Naive thymus-derived CD4-positive, alpha-beta T cell (primary cell): Measurements from ENCODE around the gene NDUFB1. TPM values are rescaled to one million over a fixed set of nuclear protein-coding genes. Genes with fewer than 3 reads are reported as not detected.

Source experiments
- ATAC-seq: fragments of 150-1000 bp; cut with Tn5 transposase; 2 replicates; pipeline ENCODE4 v1.10.0; 2021; ENCODE audit warnings: mild to moderate bottlenecking, moderate library complexity
- CTCF ChIA-PET: fragments of 350-600 bp; sonication (Branson Sonifier 250); formaldehyde crosslinking; loops from one replicate; lab custom pipeline; 2021; ENCODE audit warnings: antibody characterized with exemption; lab: Charles Lee
- POLR2A ChIA-PET: fragments of 350-600 bp; sonication (Branson Sonifier 250); formaldehyde crosslinking; loops from one replicate; lab custom pipeline; 2021; ENCODE audit warnings: antibody characterized with exemption, inconsistent platforms; lab: Charles Lee
- DNase-seq, 9 donors: peaks; one replicate each; pipeline versions ENCODE4 v3.0.0 to v3.0.0-alpha.2; 2020 to 2022; ENCODE audit warnings: mixed read lengths in 1 of 9
- H3K27ac ChIP-seq: one replicate; pipeline ENCODE4 v1.7.0; 2013; ENCODE audit warnings: mild to moderate bottlenecking, low read depth, low read length, moderate library complexity
- H3K27me3 ChIP-seq, 2 donors: one replicate each; pipeline ENCODE4 v1.7.0; 2013; ENCODE audit warnings: low read length in 2 of 2, mild to moderate bottlenecking in 2 of 2, moderate library complexity in 2 of 2; ENCODE audit not compliant: control insufficient read depth in 2 of 2, insufficient read depth in 2 of 2
- H3K36me3 ChIP-seq, 3 experiments: 1 replicate in 2 of 3; 2 replicates in 1 of 3; pipeline ENCODE4 v1.7.0; 2013; ENCODE audit warnings: low read length in 3 of 3, mild to moderate bottlenecking in 3 of 3, moderate library complexity in 1 of 3; ENCODE audit not compliant: insufficient read depth in 3 of 3, control insufficient read depth in 2 of 3
- H3K4me1 ChIP-seq, 2 donors: one replicate each; pipeline ENCODE4 v1.7.0; 2013; ENCODE audit warnings: low read length in 2 of 2, mild to moderate bottlenecking in 2 of 2, moderate library complexity in 1 of 2; ENCODE audit not compliant: control insufficient read depth in 2 of 2, insufficient read depth in 2 of 2
- H3K4me3 ChIP-seq: 2 replicates; pipeline ENCODE4 v1.7.0; 2013; ENCODE audit warnings: mild to moderate bottlenecking, low read length
- H3K9me3 ChIP-seq, 3 experiments: 1 replicate in 2 of 3; 2 replicates in 1 of 3; pipeline ENCODE4 v1.7.0; 2013; ENCODE audit warnings: low read length in 3 of 3; ENCODE audit not compliant: control insufficient read depth in 2 of 3
- H3K27ac Mint-ChIP-seq, 9 donors: one replicate each; pipeline ENCODE4 v1.8.0; 2020 to 2022; ENCODE audit warnings: mixed read lengths in 9 of 9, mild to moderate bottlenecking in 8 of 9, moderate library complexity in 5 of 9, inconsistent platforms in 2 of 9
- H3K27me3 Mint-ChIP-seq, 5 donors: one replicate each; pipeline ENCODE4 v1.8.0; 2021 to 2022; ENCODE audit warnings: mixed read lengths in 5 of 5, mild to moderate bottlenecking in 1 of 5
- H3K36me3 Mint-ChIP-seq, 5 donors: one replicate each; pipeline ENCODE4 v1.8.0; 2020 to 2022; ENCODE audit warnings: mixed read lengths in 5 of 5, mild to moderate bottlenecking in 3 of 5, inconsistent platforms in 1 of 5
- H3K4me1 Mint-ChIP-seq, 7 donors: one replicate each; pipeline ENCODE4 v1.8.0; 2020 to 2022; ENCODE audit warnings: mixed read lengths in 7 of 7, mild to moderate bottlenecking in 3 of 7, inconsistent platforms in 1 of 7
- H3K4me3 Mint-ChIP-seq, 10 donors: one replicate each; pipeline ENCODE4 v1.8.0; 2020 to 2022; ENCODE audit warnings: mild to moderate bottlenecking in 10 of 10, mixed read lengths in 10 of 10, moderate library complexity in 6 of 10, inconsistent platforms in 2 of 10
- H3K9me3 Mint-ChIP-seq, 11 donors: one replicate each; pipeline ENCODE4 v1.8.0; 2020 to 2022; ENCODE audit warnings: mixed read lengths in 11 of 11, mild to moderate bottlenecking in 4 of 11, inconsistent platforms in 1 of 11, moderate library complexity in 1 of 11
- intact Hi-C, 2 donors: fragments of 100-400 bp; cut with micrococcal nuclease; formaldehyde crosslinking; loops; one replicate each; pipeline ENCODE4 v1.15.1; 2023
- polyA plus RNA-seq, 2 donors: library from polyadenylated mRNA; unstranded; fragments of 300-500 nt; fragmentation: Illumina TruSeq; gene quantifications; one replicate each; pipeline ENCODE4 v1.2.3, GENCODE V29; 2021
- total RNA-seq, 6 experiments: library from RNA in 5 of 6; stranded (reverse) in 5 of 6; gene quantifications; 1 replicate in 5 of 6; 2 replicates in 1 of 6; pipeline ENCODE4 v1.2.3 and lab custom pipeline; 2021 to 2026

The NDUFB1 gene
- total RNA-seq (100 to 1,000 TPM in 2 of 5 experiments, 10 to 100 TPM in 3; 55.1 to 107 (median 89.7) TPM), polyA plus RNA-seq (100 to 1,000 TPM; 245 to 418 TPM), total RNA-seq (lab: John Stamatoyannopoulos, UW) (18.0 reads per million, percentile 48 among the genes with 10 or more reads in this experiment)

DNA sequence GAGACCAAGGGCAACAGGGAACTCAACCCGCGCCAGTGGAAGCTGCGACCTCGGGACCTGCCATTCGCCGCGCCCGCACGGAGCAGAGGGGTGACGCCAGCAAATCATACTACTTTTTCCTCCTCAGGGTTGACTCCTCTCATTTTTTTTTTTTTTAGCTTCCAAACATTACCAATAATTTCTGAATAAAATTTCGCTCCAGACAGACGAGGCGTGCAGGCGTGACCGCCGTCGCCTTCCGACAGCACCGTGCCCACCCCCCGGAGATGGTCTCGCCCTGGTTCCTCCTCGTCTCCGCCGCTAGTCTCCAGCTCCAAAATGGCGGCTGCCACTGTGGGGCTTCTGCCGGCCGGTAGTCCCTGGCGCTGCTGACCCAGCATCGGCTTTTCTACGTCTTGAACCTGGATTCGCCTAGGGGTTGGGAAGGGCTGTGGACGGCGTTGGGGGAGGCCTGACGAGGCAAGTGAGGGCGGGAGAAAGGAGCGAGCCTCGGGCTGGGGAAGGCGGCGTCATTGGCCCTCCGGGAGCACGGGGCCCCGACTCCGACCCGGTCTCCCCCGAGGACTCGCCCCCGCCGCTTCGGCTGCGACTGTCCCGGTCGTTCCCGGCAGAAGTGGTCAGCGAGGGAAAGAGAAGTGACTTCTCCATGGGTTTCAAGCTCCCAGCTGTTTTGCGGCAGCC, at the start of gene NDUFB1, which contains the start of gene CPSF2:
NDUFB1 (minus strand) TSS at position 37 of the 681 bp plus-strand sequence. CDS start 4,069 bp downstream, outside the sequence.
CPSF2 (plus strand) TSS at position 300 of the 681 bp plus-strand sequence. CDS start 9,016 bp downstream, outside the sequence.
- peak within 1 kb of the TSS; percentile 96 to 100 (median 100) for H3K27ac Mint-ChIP-seq
- Histone ChIP-seq H3K27me3 (no peaks in the 10 kb centered on the region), H3K36me3 (peaks cover 0 to 24% (median 0%) of the 10 kb centered on the region in 3 experiments), H3K27ac (peak within 1 kb of the TSS; percentile 92), H3K4me1 (peaks cover 17 to 19% of the 10 kb centered on the region in 2 donors), H3K9me3 (no peaks in the 10 kb centered on the region), H3K4me3 (peak within 1 kb of the TSS; percentile 78)
- ATAC-seq, result peak; percentile 92
- POLR2A ChIA-PET, result interaction anchor here (0.6 to 6.9 kb wide), 15 partner anchors 12 to 1725 kb away, joined by 3 to 100 read pairs (median 3); partner anchors contain the start of genes ATXN3, CALM1, GOLGA5 and TRIP11
- H3K9me3 Mint-ChIP-seq, result peaks cover 0 to 2% (median 0%) of the 10 kb centered on the region in 11 donors
- H3K27me3 Mint-ChIP-seq, result no peaks in the 10 kb centered on the region
- intact Hi-C loops, result loop anchor here (1.0 to 10.0 kb wide), 8 partner anchors 16 to 1790 kb away; partner anchors contain the start of genes ATXN3 (in 2 of the 2), GOLGA5 (in 2 of the 2), TRIP11 (in 2 of the 2) and LGMN (in 1 of the 2)
- H3K4me1 Mint-ChIP-seq, result peaks cover 27 to 72% (median 53%) of the 10 kb centered on the region in 7 donors
- peak; percentile 74 to 87 (median 85) for DNase-seq
- peak within 1 kb of the TSS; percentile 88 to 100 (median 99) for H3K4me3 Mint-ChIP-seq
- CTCF ChIA-PET, result interaction anchor here (0.8 to 2.9 kb wide), 4 partner anchors 10 to 15 kb away, joined by 3 to 13 read pairs (median 7); partner anchors contain the start of gene ATXN3
- peaks cover under 1 to 14% (median 5%) of the 10 kb centered on the region in 5 donors for H3K36me3 Mint-ChIP-seq

DNA sequence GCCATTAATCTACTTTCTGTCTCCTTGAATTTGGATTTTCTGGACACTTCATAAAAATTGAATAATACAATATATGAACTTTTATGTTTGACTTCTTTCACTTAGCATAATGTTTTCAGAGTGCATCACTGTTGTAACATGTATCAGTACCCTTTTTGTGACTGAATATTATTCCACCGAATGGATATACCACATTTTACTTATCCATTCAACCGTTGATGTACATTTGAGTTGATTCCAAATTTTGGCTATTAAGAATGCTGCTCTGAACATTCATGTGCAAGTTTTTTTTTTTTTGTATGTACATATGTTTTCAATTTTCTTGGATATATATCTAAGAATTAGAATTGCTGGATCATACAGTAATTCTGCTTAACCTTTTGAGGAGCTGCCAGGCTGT, 43.5 kb upstream of the NDUFB1 start:
- Mint-ChIP-seq H3K4me3 (peak overlapping the region in 1 of 10 donors; percentile 25), H3K27ac (no peak overlapping the region), H3K9me3 (peaks cover 0 to 28% (median 11%) of the 10 kb centered on the region in 11 donors), H3K27me3 (no peaks in the 10 kb centered on the region), H3K4me1 (no peaks in the 10 kb centered on the region), H3K36me3 (peaks cover 12 to 57% (median 51%) of the 10 kb centered on the region in 5 donors)
- no peak for DNase-seq
- H3K9me3 ChIP-seq, result no peaks in the 10 kb centered on the region
- POLR2A ChIA-PET, result no interaction called here
- H3K36me3 ChIP-seq, result peaks cover 4 to 51% (median 8%) of the 10 kb centered on the region in 3 experiments
- no peak overlapping the region for H3K27ac ChIP-seq
- intact Hi-C loops, result no loop called here
- no peaks in the 10 kb centered on the region for H3K4me1 ChIP-seq
- H3K27me3 ChIP-seq, result no peaks in the 10 kb centered on the region
- H3K4me3 ChIP-seq, result no peak overlapping the region
- no peak for ATAC-seq
- CTCF ChIA-PET, result no interaction called here

DNA sequence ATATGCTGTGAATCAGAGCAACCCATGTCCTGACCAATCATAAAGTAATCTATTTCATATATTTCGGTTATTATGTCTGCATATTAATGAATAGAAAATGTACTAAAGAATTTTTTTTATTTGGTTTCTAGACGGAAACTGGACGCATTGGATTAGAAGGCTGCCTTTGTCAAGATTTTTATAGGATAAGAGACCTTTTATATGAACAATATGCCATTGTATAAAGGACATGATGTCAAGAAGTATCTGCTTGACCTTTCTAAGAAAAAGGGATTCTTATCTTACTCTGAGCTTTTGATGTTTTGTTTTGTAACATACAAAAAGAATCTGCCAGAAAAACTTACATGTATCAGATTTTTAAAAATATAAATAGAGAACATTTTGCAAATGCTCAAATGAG, 40.0 kb upstream of the NDUFB1 start:
- H3K4me3 Mint-ChIP-seq, result no peak overlapping the region

DNA sequence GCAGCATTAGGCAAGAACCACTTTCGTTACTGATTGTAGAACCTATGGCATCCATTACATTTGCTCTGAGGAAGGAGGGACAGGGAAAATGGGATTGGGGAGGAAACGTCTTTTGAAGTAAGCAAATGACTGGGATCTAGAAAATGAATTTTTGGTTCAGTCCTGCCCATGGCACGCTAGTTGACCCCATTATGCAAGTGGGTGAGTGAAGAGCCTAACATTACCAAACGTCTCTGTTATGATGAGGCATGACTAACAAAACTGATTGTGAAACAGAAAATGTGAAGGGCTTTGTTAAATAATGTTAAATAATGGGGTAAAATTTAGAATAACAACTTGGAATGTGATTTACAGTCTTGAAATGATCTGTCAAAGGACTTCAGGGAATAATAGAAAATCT, 39.1 kb upstream of the NDUFB1 start:
- Histone ChIP-seq H3K4me1 (no peaks in the 10 kb centered on the region), H3K9me3 (no peaks in the 10 kb centered on the region), H3K4me3 (no peak overlapping the region), H3K36me3 (peaks cover 11 to 76% (median 21%) of the 10 kb centered on the region in 3 experiments), H3K27me3 (no peaks in the 10 kb centered on the region), H3K27ac (no peak overlapping the region)
- intact Hi-C loops, result no loop called here
- ATAC-seq (peak; percentile 42), DNase-seq (no peak)
- Mint-ChIP-seq H3K4me1 (peaks cover 0 to 10% (median 4%) of the 10 kb centered on the region in 7 donors), H3K27ac (peak overlapping the region in 2 of 9 donors; percentile 22 to 42), H3K4me3 (no peak overlapping the region), H3K27me3 (no peaks in the 10 kb centered on the region), H3K9me3 (peaks cover 0 to 23% (median 11%) of the 10 kb centered on the region in 11 donors), H3K36me3 (peaks cover 21 to 70% (median 54%) of the 10 kb centered on the region in 5 donors)
- POLR2A ChIA-PET, result no interaction called here
- CTCF ChIA-PET, result no interaction called here

More for the DNA sequence above, 40.0 kb upstream of the NDUFB1 start:
- H3K4me1 ChIP-seq, result no peaks in the 10 kb centered on the region
- peaks cover 12 to 74% (median 21%) of the 10 kb centered on the region in 3 experiments for H3K36me3 ChIP-seq
- H3K27me3 ChIP-seq, result no peaks in the 10 kb centered on the region
- no peak overlapping the region for H3K27ac ChIP-seq
- no peaks in the 10 kb centered on the region for H3K9me3 ChIP-seq
- peaks cover 21 to 70% (median 55%) of the 10 kb centered on the region in 5 donors for H3K36me3 Mint-ChIP-seq
- no peak overlapping the region for H3K27ac Mint-ChIP-seq
- ATAC-seq, result no peak
- intact Hi-C loops, result no loop called here
- H3K9me3 Mint-ChIP-seq, result peaks cover 0 to 25% (median 11%) of the 10 kb centered on the region in 11 donors
- H3K4me3 ChIP-seq, result no peak overlapping the region
- peaks cover 0 to 10% (median 4%) of the 10 kb centered on the region in 7 donors for H3K4me1 Mint-ChIP-seq
- ChIA-PET CTCF (no interaction called here), POLR2A (no interaction called here)
- no peaks in the 10 kb centered on the region for H3K27me3 Mint-ChIP-seq
- no peak for DNase-seq

DNA sequence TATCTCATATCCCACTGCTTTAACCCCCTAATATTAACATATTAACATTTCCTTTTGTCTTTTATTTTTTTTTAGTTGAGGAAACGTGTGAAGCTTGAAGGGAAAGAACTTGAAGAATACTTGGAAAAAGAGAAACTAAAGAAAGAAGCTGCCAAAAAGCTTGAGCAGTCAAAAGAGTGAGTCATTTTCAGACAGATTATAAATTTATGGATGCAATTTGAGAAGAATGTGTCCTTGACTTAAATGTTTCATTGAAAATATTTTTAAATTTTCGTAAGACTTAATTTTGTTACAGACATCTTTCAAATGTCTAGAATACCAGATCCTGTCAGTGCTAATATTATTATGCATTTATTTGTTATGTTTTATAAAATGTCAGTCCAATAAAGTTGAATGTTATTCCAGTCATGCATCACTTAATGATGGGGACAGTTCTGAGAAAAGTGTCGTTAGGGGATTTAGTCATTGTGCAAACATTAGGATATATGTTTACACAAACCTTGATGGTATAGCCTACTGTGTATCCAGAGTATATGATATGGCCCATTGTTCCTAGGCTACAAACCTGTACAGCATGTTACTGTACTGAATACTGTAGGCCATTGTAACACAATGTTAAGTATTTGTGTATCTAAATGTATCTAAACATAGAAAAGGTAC, 32.9 kb upstream of the NDUFB1 start:
- Histone ChIP-seq H3K27me3 (no peaks in the 10 kb centered on the region), H3K9me3 (no peaks in the 10 kb centered on the region), H3K4me3 (no peak overlapping the region), H3K36me3 (peaks cover 6 to 47% (median 29%) of the 10 kb centered on the region in 3 experiments), H3K27ac (no peak overlapping the region), H3K4me1 (no peaks in the 10 kb centered on the region)
- POLR2A ChIA-PET, result no interaction called here
- intact Hi-C loops, result no loop called here
- Mint-ChIP-seq H3K36me3 (peaks cover 15 to 55% (median 22%) of the 10 kb centered on the region in 5 donors), H3K27ac (no peak overlapping the region), H3K27me3 (no peaks in the 10 kb centered on the region), H3K9me3 (no peaks in the 10 kb centered on the region), H3K4me3 (no peak overlapping the region), H3K4me1 (peaks cover 0 to 15% (median 9%) of the 10 kb centered on the region in 7 donors)
- DNase-seq (no peak), ATAC-seq (no peak)
- CTCF ChIA-PET, result no interaction called here

DNA sequence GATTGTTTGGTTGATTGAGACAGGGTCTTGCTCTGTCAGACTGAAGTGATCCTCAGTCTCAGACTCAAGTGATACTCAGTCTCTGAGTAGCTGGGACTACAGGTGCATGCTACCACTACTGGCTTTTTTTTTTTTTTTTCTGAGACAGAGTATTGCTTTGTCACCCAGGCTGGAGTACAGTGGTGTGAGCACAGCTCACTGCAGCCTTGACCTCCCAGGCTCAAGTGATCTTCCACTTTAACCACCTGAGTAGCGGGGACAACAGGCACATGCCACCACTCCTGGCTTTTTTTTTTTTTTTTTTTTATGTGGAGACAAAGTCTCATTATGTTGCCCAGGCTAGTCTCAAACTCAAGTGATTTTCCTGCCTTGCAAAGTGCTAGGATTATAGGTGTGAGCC, 32.1 kb upstream of the NDUFB1 start:
- no peak overlapping the region for H3K4me3 Mint-ChIP-seq
- H3K36me3 Mint-ChIP-seq, result peaks cover 11 to 56% (median 17%) of the 10 kb centered on the region in 5 donors
- Histone ChIP-seq H3K27me3 (no peaks in the 10 kb centered on the region), H3K36me3 (peaks cover 6 to 44% (median 21%) of the 10 kb centered on the region in 3 experiments), H3K4me3 (no peak overlapping the region), H3K27ac (no peak overlapping the region), H3K9me3 (no peaks in the 10 kb centered on the region), H3K4me1 (no peaks in the 10 kb centered on the region)
- ChIA-PET POLR2A (interaction anchor here (0.6 kb wide), 2 partner anchors 342 to 650 kb away, joined by 3 to 4 read pairs; no protein-coding TSS in a partner anchor), CTCF (no interaction called here)
- DNase-seq (no peak), ATAC-seq (no peak)
- no peaks in the 10 kb centered on the region for H3K27me3 Mint-ChIP-seq
- intact Hi-C loops, result no loop called here
- H3K4me1 Mint-ChIP-seq, result peaks cover 0 to 15% (median 9%) of the 10 kb centered on the region in 7 donors
- H3K27ac Mint-ChIP-seq, result peak overlapping the region in 1 of 9 donors; percentile 32
- H3K9me3 Mint-ChIP-seq, result no peaks in the 10 kb centered on the region
